DND-41 (cell line): ENCODE results near the gene C11orf52.

Source experiments
- EZH2 ChIP-seq: IDR thresholded peaks from 3 replicates; pipeline ENCODE4 v1.6.1; 2012; ENCODE audit warnings: borderline replicate concordance, low read depth, mild to moderate bottlenecking, moderate library complexity, low read length, inconsistent platforms; ENCODE audit not compliant: severe bottlenecking
- TF ChIP-seq, protein P1 (sequence below): IDR thresholded peaks from 2 replicates; pipeline ENCODE4 v1.5.1; 2012; ENCODE audit warnings: borderline replicate concordance, low read length, moderate library complexity, mild to moderate bottlenecking; ENCODE audit not compliant: poor library complexity, severe bottlenecking; ENCODE audit errors: extremely low read depth

DNA sequence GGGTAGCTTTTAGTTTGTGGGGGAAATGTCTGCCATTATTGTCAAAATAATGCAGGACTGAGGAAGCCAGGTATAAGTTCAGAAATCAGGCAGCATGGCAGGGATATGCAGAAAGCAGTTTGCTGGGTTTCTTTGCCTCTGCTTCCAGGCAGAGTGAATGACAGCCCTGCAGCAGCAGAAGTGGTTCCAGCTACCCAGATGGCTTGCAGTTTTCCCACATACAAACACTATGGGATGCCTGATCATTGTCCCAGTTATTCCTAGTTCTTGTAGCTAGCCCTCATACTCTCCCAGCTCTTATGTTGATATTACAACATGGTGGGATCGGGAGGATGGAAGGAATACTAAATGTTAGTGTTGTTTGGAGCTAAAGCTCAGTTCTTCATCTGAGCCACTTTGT is 15.6 kb downstream of the C11orf52 start:
- TF ChIP-seq, protein P1, sequence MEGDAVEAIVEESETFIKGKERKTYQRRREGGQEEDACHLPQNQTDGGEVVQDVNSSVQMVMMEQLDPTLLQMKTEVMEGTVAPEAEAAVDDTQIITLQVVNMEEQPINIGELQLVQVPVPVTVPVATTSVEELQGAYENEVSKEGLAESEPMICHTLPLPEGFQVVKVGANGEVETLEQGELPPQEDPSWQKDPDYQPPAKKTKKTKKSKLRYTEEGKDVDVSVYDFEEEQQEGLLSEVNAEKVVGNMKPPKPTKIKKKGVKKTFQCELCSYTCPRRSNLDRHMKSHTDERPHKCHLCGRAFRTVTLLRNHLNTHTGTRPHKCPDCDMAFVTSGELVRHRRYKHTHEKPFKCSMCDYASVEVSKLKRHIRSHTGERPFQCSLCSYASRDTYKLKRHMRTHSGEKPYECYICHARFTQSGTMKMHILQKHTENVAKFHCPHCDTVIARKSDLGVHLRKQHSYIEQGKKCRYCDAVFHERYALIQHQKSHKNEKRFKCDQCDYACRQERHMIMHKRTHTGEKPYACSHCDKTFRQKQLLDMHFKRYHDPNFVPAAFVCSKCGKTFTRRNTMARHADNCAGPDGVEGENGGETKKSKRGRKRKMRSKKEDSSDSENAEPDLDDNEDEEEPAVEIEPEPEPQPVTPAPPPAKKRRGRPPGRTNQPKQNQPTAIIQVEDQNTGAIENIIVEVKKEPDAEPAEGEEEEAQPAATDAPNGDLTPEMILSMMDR, result no peak
- TF ChIP-seq EZH2, result no peak
